ENCODE measurements around the gene SESN1.
A peak's percentile ranks its signal among the peaks of the same experiment; 100 is the strongest.

The SESN1 gene

DNA sequence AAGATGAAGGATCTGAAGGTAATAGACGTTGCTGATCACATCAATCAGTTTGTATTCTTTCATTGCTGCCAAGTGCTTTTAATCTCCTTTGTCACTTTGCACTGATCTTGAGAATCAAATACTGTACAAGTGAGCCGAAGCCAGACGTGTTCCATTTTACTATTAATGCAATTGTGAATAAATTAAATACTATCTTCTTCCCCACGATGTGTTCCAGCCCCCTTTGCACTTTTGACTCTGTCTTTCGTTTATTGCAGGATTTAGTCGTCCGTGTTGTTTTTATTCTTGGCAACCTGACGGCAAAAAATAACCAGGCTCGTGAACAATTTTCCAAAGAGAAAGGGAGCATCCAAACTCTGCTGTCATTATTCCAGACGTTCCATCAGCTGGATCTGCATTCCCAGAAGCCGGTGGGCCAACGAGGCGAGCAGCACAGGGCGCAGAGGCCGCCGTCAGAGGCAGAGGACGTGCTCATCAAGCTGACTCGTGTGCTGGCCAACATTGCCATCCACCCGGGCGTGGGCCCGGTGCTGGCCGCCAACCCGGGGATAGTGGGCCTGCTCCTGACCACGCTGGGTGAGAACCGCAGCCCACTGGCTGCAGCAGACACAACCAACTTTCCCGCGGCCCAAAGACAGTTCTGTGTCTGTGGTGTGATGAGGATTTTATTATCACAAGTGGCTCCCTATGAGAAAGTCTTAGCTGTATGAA lies 141.7 kb downstream of the SESN1 start:
- DNase-seq, result no peak
- intact Hi-C loops (cut with DNase I), result no loop called here

DNA sequence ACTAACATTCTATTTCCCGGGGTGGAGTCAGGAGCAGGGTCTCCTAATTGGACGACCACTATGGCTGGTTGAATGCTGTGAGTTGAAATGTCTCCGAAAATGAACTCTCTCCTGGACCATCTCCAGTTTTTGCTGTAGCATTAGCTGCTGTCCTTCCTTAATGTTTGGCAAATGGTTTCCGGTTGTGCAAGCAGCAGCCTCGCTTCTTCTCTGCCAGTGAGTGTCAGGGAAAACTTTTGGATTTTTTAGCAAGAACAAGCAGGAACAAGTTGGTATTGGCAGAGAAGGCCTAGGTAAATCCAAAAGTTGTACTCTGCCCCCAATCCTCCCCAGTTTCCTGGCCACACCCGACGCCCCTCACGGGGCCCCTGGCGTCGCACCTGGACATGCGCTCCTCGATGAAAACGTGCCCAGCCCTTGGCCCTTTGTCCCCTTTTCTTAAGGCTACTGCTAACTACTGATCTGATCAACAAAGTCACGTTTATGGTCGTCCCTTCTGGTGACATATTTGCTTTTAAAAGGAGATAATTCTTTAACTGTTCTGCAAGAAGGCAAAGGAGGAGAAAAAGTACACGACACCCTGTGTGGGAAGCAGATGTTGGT lies 143.2 kb downstream of the SESN1 start:
- intact Hi-C loops (cut with DNase I), result no loop called here
- DNase-seq, result no peak

GRCh38 chr6:108948181-108948661 lies 146.4 kb downstream of the SESN1 start:
- intact Hi-C loops (cut with DNase I), result no loop called here
- peak in 41 of 42 donors; percentile 25 to 78 (median 60) for DNase-seq

- peak in 1 of 42 donors; percentile 40 for DNase-seq
Observed at GRCh38 chr6:108947114-108947854, 147.4 kb downstream of the SESN1 start.

GRCh38 chr6:108946695-108947094 lies 148.0 kb downstream of the SESN1 start:
- intact Hi-C loops (cut with DNase I), result no loop called here
- DNase-seq, result no peak

More at GRCh38 chr6:108947114-108947854, 147.4 kb downstream of the SESN1 start:
- intact Hi-C loops (cut with DNase I), result no loop called here

DNA sequence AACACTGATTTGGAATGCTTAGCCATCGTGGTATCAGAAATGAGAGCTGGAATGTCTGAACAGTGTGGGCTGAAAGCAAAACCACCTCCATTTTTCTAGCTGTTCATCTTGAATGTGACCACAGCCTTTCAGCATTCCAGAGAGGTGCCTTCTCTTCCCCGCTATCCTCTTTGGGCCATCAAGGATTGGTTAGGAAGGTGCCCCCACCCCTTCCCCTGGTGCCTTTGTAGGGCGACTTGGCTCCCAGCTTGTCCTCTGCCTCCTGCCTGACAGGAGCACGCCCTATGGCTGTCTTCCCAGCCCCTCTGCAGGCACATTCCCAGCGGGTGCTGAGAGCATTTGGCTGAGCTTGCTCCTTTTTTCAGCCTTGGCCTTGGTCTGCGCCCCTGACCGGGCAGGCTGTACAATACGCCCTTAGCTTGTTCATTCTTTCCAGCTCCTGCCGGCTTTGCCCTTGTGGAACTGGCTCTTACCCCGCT lies 148.9 kb downstream of the SESN1 start:
- intact Hi-C loops (cut with DNase I), result no loop called here

GRCh38 chr6:108944707-108945680 lies 149.7 kb downstream of the SESN1 start:
- intact Hi-C loops (cut with DNase I), result no loop called here
- DNase-seq, result no peak

More for the DNA sequence above, 148.9 kb downstream of the SESN1 start:
- peak in 41 of 42 donors; percentile 16 to 85 (median 59) for DNase-seq

- DNase-seq, result no peak
- intact Hi-C loops (cut with DNase I), result no loop called here
Observed at GRCh38 chr6:108944071-108944470, 150.6 kb downstream of the SESN1 start.

- intact Hi-C loops (cut with DNase I), result no loop called here
- no peak for DNase-seq
Observed at GRCh38 chr6:108942556-108943492, 151.8 kb downstream of the SESN1 start.

GRCh38 chr6:108941859-108942258 lies 152.8 kb downstream of the SESN1 start:
- no peak for DNase-seq
- intact Hi-C loops (cut with DNase I), result no loop called here

- no peak for DNase-seq
- intact Hi-C loops (cut with DNase I), result no loop called here
Observed at GRCh38 chr6:108941281-108941680, 153.4 kb downstream of the SESN1 start.

- no peak for DNase-seq
- intact Hi-C loops (cut with DNase I), result no loop called here
Observed at GRCh38 chr6:108940741-108941140, 153.9 kb downstream of the SESN1 start.

- intact Hi-C loops (cut with DNase I), result no loop called here
Observed at GRCh38 chr6:108937170-108937569, 157.5 kb downstream of the SESN1 start.

More at GRCh38 chr6:108937170-108937569, 157.5 kb downstream of the SESN1 start:
- DNase-seq, result no peak
